HFFc6 (cell line): ENCODE data around the gene ATP8B1. TPM values are rescaled to one million over a fixed set of nuclear protein-coding genes. Genes with fewer than 3 reads are reported as not detected.
"Not testable (repeated sequence)": the region's sequence is repeated elsewhere in the genome, so short reads cannot be mapped to it uniquely, and the experiment has no call there.

Source experiments
- DNase-seq: peaks from one replicate; pipeline ENCODE4 v3.0.0-alpha.2; 2018
- H3K27ac Mint-ChIP-seq: 2 replicates; pipeline ENCODE4 v1.8.0; 2020; ENCODE audit warnings: mild to moderate bottlenecking, mixed read lengths
- H3K27me3 Mint-ChIP-seq: 2 replicates; pipeline ENCODE4 v1.8.0; 2021; ENCODE audit warnings: mild to moderate bottlenecking, moderate library complexity, mixed read lengths; ENCODE audit not compliant: insufficient read depth
- H3K36me3 Mint-ChIP-seq: 2 replicates; pipeline ENCODE4 v1.8.0; 2021; ENCODE audit warnings: low read depth, mixed read lengths
- H3K4me1 Mint-ChIP-seq: 2 replicates; pipeline ENCODE4 v1.8.0; 2020; ENCODE audit warnings: low read depth, mixed read lengths
- H3K4me3 Mint-ChIP-seq: 2 replicates; pipeline ENCODE4 v1.8.0; 2020; ENCODE audit warnings: mild to moderate bottlenecking, moderate library complexity, mixed read lengths
- H3K9me3 Mint-ChIP-seq: 2 replicates; pipeline ENCODE4 v1.8.0; 2020; ENCODE audit warnings: mild to moderate bottlenecking, mixed read lengths
- long read RNA-seq: library from polyadenylated mRNA; unstranded; transcript quantifications from one replicate; pipeline ENCODE4 v2.0.0, GENCODE V29; 2019
- total RNA-seq, 6 experiments: library from RNA; stranded (reverse); fragmentation: NEBNext Ultra II Directional; extraction: Animal tissue kit (Norgen Biotek cat#: 25700); gene quantifications; 2 replicates in 1 of 6; 3 replicates in 5 of 6; pipeline ENCODE4 v1.2.3, GENCODE V29; 2021
- TF ChIP-seq, protein P1 (sequence below): fragments of 200-600 bp; sonication (generic); IDR thresholded peaks from 2 replicates; pipeline ENCODE4 v1.5.0; 2021; ENCODE audit warnings: antibody characterized with exemption, mild to moderate bottlenecking

Gene ATP8B1
- 100 to 1,000 TPM in 3 of 6 experiments, 10 to 100 TPM in 3; 78.8 to 115 (median 94.6) TPM for total RNA-seq
- long read RNA-seq, partial matches to known transcripts, result 27 of 29 reads
- long read RNA-seq, other reads (novel, unspliced or antisense), result 2 of 29 reads

DNA sequence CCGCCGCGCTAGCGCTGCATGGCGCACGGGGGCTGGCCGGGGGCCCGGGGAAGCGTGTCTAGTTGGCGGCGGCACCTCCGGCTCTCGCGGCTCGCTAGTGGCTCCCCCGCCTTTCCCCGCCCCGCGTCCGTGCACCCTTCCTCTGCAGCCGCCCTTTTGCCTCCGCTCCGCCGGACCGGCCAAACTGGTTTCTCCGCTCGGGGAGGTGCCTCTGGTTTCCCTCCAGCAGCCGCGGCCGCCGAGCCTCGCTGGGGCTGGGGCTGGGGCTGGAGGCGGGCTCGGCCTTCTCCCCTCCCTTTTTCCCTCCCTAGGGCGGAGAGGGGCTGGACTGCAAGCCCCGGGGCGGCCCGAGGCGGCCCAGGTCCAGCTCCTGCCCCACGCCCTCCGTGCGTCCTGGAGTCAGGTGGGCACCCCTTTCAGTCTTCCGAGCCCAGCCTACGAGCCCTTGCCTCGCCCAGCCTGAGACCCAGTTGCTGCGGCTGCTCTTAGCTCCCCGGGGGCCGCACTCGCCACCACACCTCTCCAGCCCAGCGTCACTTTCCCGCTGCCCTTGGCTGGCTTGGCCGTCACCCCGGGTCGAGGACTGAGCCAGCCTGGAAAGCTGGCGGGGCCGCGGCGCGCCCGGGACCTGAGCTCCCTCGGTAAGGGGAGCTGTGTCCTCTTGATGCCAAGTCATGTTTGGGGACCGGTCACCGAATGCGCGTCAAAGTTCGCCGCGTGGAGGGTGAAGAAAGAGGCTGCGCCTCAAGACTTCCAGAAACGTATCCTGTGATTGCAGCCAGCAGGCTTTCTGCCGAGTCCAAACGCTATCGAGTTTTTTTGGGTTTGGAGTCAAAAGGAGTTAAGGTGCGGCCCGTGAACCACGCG is at the start of gene ATP8B1:
Gene ATP8B1 (minus strand): TSS at position 213 of the 867 bp plus-strand sequence. CDS start 71,508 bp downstream, outside the sequence.
- peak within 1 kb of the TSS; percentile 72 for H3K27ac Mint-ChIP-seq
- peak; percentile 70 for DNase-seq
- TF ChIP-seq, protein P1, sequence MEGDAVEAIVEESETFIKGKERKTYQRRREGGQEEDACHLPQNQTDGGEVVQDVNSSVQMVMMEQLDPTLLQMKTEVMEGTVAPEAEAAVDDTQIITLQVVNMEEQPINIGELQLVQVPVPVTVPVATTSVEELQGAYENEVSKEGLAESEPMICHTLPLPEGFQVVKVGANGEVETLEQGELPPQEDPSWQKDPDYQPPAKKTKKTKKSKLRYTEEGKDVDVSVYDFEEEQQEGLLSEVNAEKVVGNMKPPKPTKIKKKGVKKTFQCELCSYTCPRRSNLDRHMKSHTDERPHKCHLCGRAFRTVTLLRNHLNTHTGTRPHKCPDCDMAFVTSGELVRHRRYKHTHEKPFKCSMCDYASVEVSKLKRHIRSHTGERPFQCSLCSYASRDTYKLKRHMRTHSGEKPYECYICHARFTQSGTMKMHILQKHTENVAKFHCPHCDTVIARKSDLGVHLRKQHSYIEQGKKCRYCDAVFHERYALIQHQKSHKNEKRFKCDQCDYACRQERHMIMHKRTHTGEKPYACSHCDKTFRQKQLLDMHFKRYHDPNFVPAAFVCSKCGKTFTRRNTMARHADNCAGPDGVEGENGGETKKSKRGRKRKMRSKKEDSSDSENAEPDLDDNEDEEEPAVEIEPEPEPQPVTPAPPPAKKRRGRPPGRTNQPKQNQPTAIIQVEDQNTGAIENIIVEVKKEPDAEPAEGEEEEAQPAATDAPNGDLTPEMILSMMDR, result no peak
- H3K4me3 Mint-ChIP-seq, result peak within 1 kb of the TSS; percentile 98
- peaks cover 26% of the 10 kb centered on the region for H3K36me3 Mint-ChIP-seq
- H3K27me3 Mint-ChIP-seq, result no peaks in the 10 kb centered on the region; the same call in 1 of the 2 replicates
- peaks cover 70% of the 10 kb centered on the region for H3K4me1 Mint-ChIP-seq
- peaks cover 13% of the 10 kb centered on the region; the same call in 1 of the 2 replicates for H3K9me3 Mint-ChIP-seq

- H3K36me3 Mint-ChIP-seq, result peaks cover 11% of the 10 kb centered on the region; the same call in 1 of the 2 replicates
- no peak overlapping the region for H3K4me3 Mint-ChIP-seq
- TF ChIP-seq, protein P1, result no peak
- peaks cover 2% of the 10 kb centered on the region for H3K27me3 Mint-ChIP-seq
- H3K9me3 Mint-ChIP-seq, result no peaks in the 10 kb centered on the region
- H3K4me1 Mint-ChIP-seq, result peaks cover 51% of the 10 kb centered on the region
- no peak for DNase-seq
- H3K27ac Mint-ChIP-seq, result no peak overlapping the region
These were observed 46.9 kb upstream of the ATP8B1 start for GRCh38 chr18:57850063-57850462.

DNA sequence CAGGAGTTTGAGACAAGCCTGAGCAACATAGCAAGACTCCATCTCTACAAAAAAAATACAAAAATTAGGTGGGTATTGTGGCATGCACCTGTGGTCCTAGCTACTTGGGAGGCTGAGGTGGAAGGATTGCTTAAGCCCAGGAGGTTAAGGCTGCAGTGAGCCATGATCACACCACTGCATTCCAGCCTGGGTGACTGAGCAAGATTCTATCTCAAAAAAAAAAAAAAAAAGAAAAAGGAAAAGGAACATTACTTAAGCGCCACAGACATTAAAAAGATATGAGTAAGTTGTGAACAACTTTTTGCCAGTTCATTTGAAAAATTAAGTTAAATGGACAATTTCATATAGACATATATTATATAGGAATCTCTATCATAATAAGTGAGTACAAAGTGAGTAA is 45.3 kb upstream of the ATP8B1 start:
- peak; percentile 53 for DNase-seq
- not testable (repeated sequence) for H3K27me3 Mint-ChIP-seq, H3K9me3 Mint-ChIP-seq
- Mint-ChIP-seq H3K36me3 (peaks cover 12% of the 10 kb centered on the region), H3K4me3 (peak overlapping the region; percentile 55), H3K4me1 (peaks cover 68% of the 10 kb centered on the region), H3K27ac (peak overlapping the region; percentile 81)

- not testable (repeated sequence) for H3K4me3 Mint-ChIP-seq, H3K27me3 Mint-ChIP-seq, DNase-seq, H3K9me3 Mint-ChIP-seq
- H3K27ac Mint-ChIP-seq, result peak overlapping the region; percentile 73
- peaks cover 16% of the 10 kb centered on the region for H3K36me3 Mint-ChIP-seq
- peaks cover 77% of the 10 kb centered on the region for H3K4me1 Mint-ChIP-seq
These were observed 44.3 kb upstream of the ATP8B1 start for GRCh38 chr18:57847431-57847830.

DNA sequence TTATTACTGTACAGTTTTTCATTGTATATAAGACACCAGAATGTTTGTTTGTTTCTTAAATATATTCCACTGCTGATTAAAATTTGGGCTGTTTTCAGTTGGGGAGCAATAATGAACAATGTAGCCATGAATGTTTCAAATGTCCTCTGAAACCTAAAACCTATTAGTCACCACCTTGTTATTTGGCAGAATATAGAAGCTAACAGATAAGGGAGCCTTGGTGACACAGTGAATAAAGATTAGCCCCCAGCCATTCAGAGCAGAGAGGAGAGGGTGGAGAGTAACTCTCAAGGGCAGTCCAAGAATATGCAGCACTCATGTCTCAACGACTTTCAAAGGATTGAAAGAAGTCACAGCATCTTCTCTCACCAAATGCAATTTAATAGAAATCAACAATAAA is 43.1 kb upstream of the ATP8B1 start:
- Mint-ChIP-seq H3K27ac (peak overlapping the region; percentile 88), H3K4me3 (peak overlapping the region; percentile 70), H3K36me3 (peaks cover 16% of the 10 kb centered on the region), H3K27me3 (peaks cover 2% of the 10 kb centered on the region), H3K9me3 (no peaks in the 10 kb centered on the region), H3K4me1 (peaks cover 89% of the 10 kb centered on the region)
- DNase-seq, result peak; percentile 83
- TF ChIP-seq, protein P1, result no peak

GRCh38 chr18:57845605-57846074 is 42.5 kb upstream of the ATP8B1 start:
- H3K27ac Mint-ChIP-seq, result peak overlapping the region; percentile 88
- peaks cover 16% of the 10 kb centered on the region for H3K36me3 Mint-ChIP-seq
- no peak for DNase-seq
- H3K4me3 Mint-ChIP-seq, result peak overlapping the region; percentile 70
- no peaks in the 10 kb centered on the region for H3K9me3 Mint-ChIP-seq
- peaks cover 94% of the 10 kb centered on the region for H3K4me1 Mint-ChIP-seq
- TF ChIP-seq, protein P1, result no peak
- peaks cover 2% of the 10 kb centered on the region for H3K27me3 Mint-ChIP-seq
